HG03442 (cell line): Measurements from ENCODE around the gene PIPOX.

ENCODE experiments used
- ATAC-seq: cut with Tn5 transposase; IDR thresholded peaks from one replicate; pipeline ENCODE4 v1.9.1; 2021; ENCODE audit warnings: mild to moderate bottlenecking, moderate library complexity; ENCODE audit not compliant: unreplicated experiment

PIPOX gene

GRCh38 chr17:29042679-29043538 is at the start of gene PIPOX:
TSS of gene PIPOX (plus strand) at chr17:29043141. CDS start at chr17:29043226, 85 bp downstream.
- ATAC-seq = no peak

GRCh38 chr17:28993645-28994426 is 49.1 kb upstream of the PIPOX start:
- ATAC-seq = no peak

- no peak for ATAC-seq
Measured at GRCh38 chr17:28996554-28997096, 46.3 kb upstream of the PIPOX start.

GRCh38 chr17:28997806-28998205 is 45.1 kb upstream of the PIPOX start:
- no peak for ATAC-seq

GRCh38 chr17:28999206-28999605 is 43.7 kb upstream of the PIPOX start:
- no peak for ATAC-seq

GRCh38 chr17:29000973-29001372 is 42.0 kb upstream of the PIPOX start:
- ATAC-seq = no peak

GRCh38 chr17:29002811-29003210 is 40.1 kb upstream of the PIPOX start:
- no peak for ATAC-seq

- ATAC-seq = no peak
Measured at GRCh38 chr17:29003289-29003688, 39.7 kb upstream of the PIPOX start.

GRCh38 chr17:29004081-29004692 is 38.8 kb upstream of the PIPOX start:
- ATAC-seq = no peak

- ATAC-seq = no peak
Measured at GRCh38 chr17:29005936-29006511, 36.9 kb upstream of the PIPOX start, which contains the start of gene SEZ6. TSS of gene SEZ6 (minus strand) at chr17:29006033. CDS start at chr17:29005869, 164 bp downstream.

GRCh38 chr17:29007456-29007855 is 35.5 kb upstream of the PIPOX start:
- ATAC-seq = no peak

- no peak for ATAC-seq
Measured at GRCh38 chr17:29007860-29008455, 35.0 kb upstream of the PIPOX start.

- no peak for ATAC-seq
Measured at GRCh38 chr17:29008591-29008990, 34.4 kb upstream of the PIPOX start.

GRCh38 chr17:29010129-29010528 is 32.8 kb upstream of the PIPOX start:
- ATAC-seq = no peak

GRCh38 chr17:29010586-29010985 is 32.4 kb upstream of the PIPOX start:
- no peak for ATAC-seq

- no peak for ATAC-seq
Measured at GRCh38 chr17:29012535-29012934, 30.4 kb upstream of the PIPOX start.

- ATAC-seq = no peak
Measured at GRCh38 chr17:29014716-29015115, 28.2 kb upstream of the PIPOX start.

GRCh38 chr17:29016345-29017210 is 26.4 kb upstream of the PIPOX start:
- ATAC-seq = no peak

- ATAC-seq = no peak
Measured at GRCh38 chr17:29018788-29019474, 24.0 kb upstream of the PIPOX start.
